Common myeloid progenitor, CD34-positive (primary cell): ENCODE measurements around the gene CYB561D2.

Experiments used
- CTCF ChIA-PET: fragments of 350-600 bp; sonication (Branson Sonifier 250); formaldehyde crosslinking; loops from one replicate; lab custom pipeline; 2021; ENCODE audit warnings: antibody characterized with exemption; lab: Charles Lee
- POLR2A ChIA-PET: fragments of 350-600 bp; sonication (Branson Sonifier 250); formaldehyde crosslinking; loops from one replicate; lab custom pipeline; 2021; ENCODE audit warnings: antibody characterized with exemption; lab: Charles Lee
- DNase-seq, 3 donors: peaks; one replicate each; pipeline versions ENCODE4 v3.0.0 to v3.0.0-alpha.2; 2013
- H3K27ac ChIP-seq, 2 experiments: 1 replicate in 1 of 2; 2 replicates in 1 of 2; pipeline ENCODE4 v1.7.0; 2013; ENCODE audit warnings: inconsistent platforms in 2 of 2, low read length in 2 of 2, mild to moderate bottlenecking in 2 of 2, low read depth in 1 of 2, moderate library complexity in 1 of 2; ENCODE audit not compliant: severe bottlenecking in 2 of 2, insufficient read depth in 1 of 2, poor library complexity in 1 of 2
- H3K27me3 ChIP-seq, 5 experiments: replicated peaks in 2 of 5; 1 replicate in 3 of 5; 2 replicates in 2 of 5; pipeline versions ENCODE4 v1.6.1 to v1.7.0; 2013; ENCODE audit warnings: low read length in 4 of 5, mild to moderate bottlenecking in 2 of 5, moderate library complexity in 2 of 5, inconsistent platforms in 1 of 5; ENCODE audit not compliant: insufficient read depth in 5 of 5, control insufficient read depth in 4 of 5
- H3K36me3 ChIP-seq, 4 experiments: 1 replicate in 2 of 4; 2 replicates in 2 of 4; pipeline versions ENCODE4 v1.6.1 to v1.7.0; 2013; ENCODE audit warnings: low read length in 3 of 4, control low read depth in 1 of 4, mild to moderate bottlenecking in 1 of 4; ENCODE audit not compliant: control insufficient read depth in 4 of 4, insufficient read depth in 4 of 4
- H3K4me1 ChIP-seq, 4 experiments: 1 replicate in 3 of 4; 2 replicates in 1 of 4; pipeline versions ENCODE4 v1.6.1 to v1.7.1; 2013; ENCODE audit warnings: low read length in 3 of 4, mild to moderate bottlenecking in 3 of 4, control low read depth in 1 of 4, inconsistent platforms in 1 of 4, moderate library complexity in 1 of 4; ENCODE audit not compliant: control insufficient read depth in 4 of 4, insufficient read depth in 4 of 4; ENCODE audit errors: control extremely low read depth in 1 of 4
- H3K4me3 ChIP-seq, 7 experiments: 1 replicate in 4 of 7; 2 replicates in 3 of 7; pipeline versions ENCODE4 v1.5.1 to v1.7.0; 2013; ENCODE audit warnings: mild to moderate bottlenecking in 7 of 7, low read length in 6 of 7, moderate library complexity in 6 of 7, inconsistent platforms in 2 of 7, low read depth in 2 of 7, control low read depth in 1 of 7; ENCODE audit not compliant: insufficient read depth in 4 of 7, control insufficient read depth in 1 of 7; ENCODE audit errors: extremely low read depth in 1 of 7
- H3K9me3 ChIP-seq, 5 experiments: 1 replicate in 4 of 5; 2 replicates in 1 of 5; pipeline versions ENCODE4 v1.6.1 to v1.7.1; 2013; ENCODE audit warnings: low read length in 4 of 5, mild to moderate bottlenecking in 2 of 5, inconsistent platforms in 1 of 5, low read depth in 1 of 5, moderate library complexity in 1 of 5; ENCODE audit not compliant: control insufficient read depth in 4 of 5, insufficient read depth in 2 of 5; ENCODE audit errors: control extremely low read depth in 1 of 5
- WGBS: methylation state at CpG from one replicate; pipeline ENCODE4 v1.1.5; 2013; ENCODE audit not compliant: insufficient coverage; 5-methylcytosine and 5-hydroxymethylcytosine counted together

CYB561D2 gene

GRCh38 chr3:50319181-50319893, 31.3 kb upstream of the CYB561D2 start:
- DNase-seq, result no peak
- 97% methylated on average over 14 of the region's 16 CpGs for WGBS
- Histone ChIP-seq H3K4me3 (peak overlapping the region in 1 of 7 experiments; percentile 6), H3K27me3 (no peaks in the 10 kb centered on the region), H3K4me1 (peaks cover 2 to 66% (median 54%) of the 10 kb centered on the region in 4 experiments), H3K9me3 (no peaks in the 10 kb centered on the region), H3K27ac (no peak overlapping the region), H3K36me3 (peaks cover 0 to 37% (median 11%) of the 10 kb centered on the region in 4 experiments)
- POLR2A ChIA-PET, result no interaction called here
- CTCF ChIA-PET, result interaction anchor here (1.1 to 11.6 kb wide), 9 partner anchors 9 to 73 kb away, joined by 3 to 105 read pairs (median 6); partner anchors contain the start of genes HYAL1, HYAL3, NAA80 and TUSC2

GRCh38 chr3:50319894-50320625, 30.6 kb upstream of the CYB561D2 start:
- H3K4me1 ChIP-seq, result peaks cover 2 to 67% (median 56%) of the 10 kb centered on the region in 4 experiments
- no peaks in the 10 kb centered on the region for H3K27me3 ChIP-seq
- H3K36me3 ChIP-seq, result peaks cover 0 to 38% (median 13%) of the 10 kb centered on the region in 4 experiments
- 96% methylated on average over 29 of the region's 29 CpGs for WGBS
- H3K4me3 ChIP-seq, result peak overlapping the region in 6 of 7 experiments; percentile 69 to 88 (median 84)
- DNase-seq, result no peak
- ChIA-PET CTCF (interaction anchor here (0.7 to 11.6 kb wide), 10 partner anchors 8 to 61 kb away, joined by 3 to 105 read pairs (median 5); partner anchors contain the start of genes HYAL1, HYAL3, NAA80 and NPRL2), POLR2A (interaction anchor here (0.6 kb wide), 1 partner anchor 14 kb away, joined by 3 read pairs; no protein-coding TSS in a partner anchor)
- H3K27ac ChIP-seq, result peak overlapping the region in 1 of 2 experiments; percentile 99
- H3K9me3 ChIP-seq, result no peaks in the 10 kb centered on the region

- Histone ChIP-seq H3K27ac (peak overlapping the region; percentile 98 to 99), H3K4me1 (peaks cover 2 to 75% (median 58%) of the 10 kb centered on the region in 4 experiments), H3K27me3 (no peaks in the 10 kb centered on the region), H3K4me3 (peak overlapping the region; percentile 69 to 88 (median 82)), H3K36me3 (peaks cover 0 to 42% (median 17%) of the 10 kb centered on the region in 4 experiments), H3K9me3 (no peaks in the 10 kb centered on the region)
- DNase-seq, result peak in 1 of 3 donors; percentile 69
- ChIA-PET POLR2A (interaction anchor here (0.5 to 0.8 kb wide), 5 partner anchors 11 to 28 kb away, joined by 3 to 6 read pairs (median 3); no protein-coding TSS in a partner anchor), CTCF (interaction anchor here (0.6 to 11.6 kb wide), 9 partner anchors 15 to 62 kb away, joined by 3 to 105 read pairs (median 5); partner anchors contain the start of genes HYAL1, HYAL3, LSMEM2 and NAA80)
- WGBS, result 0% methylated on average over 12 of the region's 45 CpGs
These were observed 29.8 kb upstream of the CYB561D2 start for GRCh38 chr3:50320853-50321335.

- ChIA-PET POLR2A (interaction anchor here (0.5 to 0.8 kb wide), 5 partner anchors 12 to 30 kb away, joined by 3 to 6 read pairs (median 3); no protein-coding TSS in a partner anchor), CTCF (interaction anchor here (0.6 to 11.6 kb wide), 7 partner anchors 15 to 47 kb away, joined by 3 to 105 read pairs (median 6); partner anchors contain the start of genes HYAL1, HYAL3, LSMEM2 and NAA80)
- peak; percentile 88 to 92 (median 90) for DNase-seq
- Histone ChIP-seq H3K4me3 (peak overlapping the region; percentile 69 to 88 (median 82)), H3K36me3 (peaks cover 0 to 42% (median 18%) of the 10 kb centered on the region in 4 experiments), H3K4me1 (peaks cover 2 to 80% (median 58%) of the 10 kb centered on the region in 4 experiments), H3K27ac (peak overlapping the region; percentile 98 to 99), H3K27me3 (no peaks in the 10 kb centered on the region), H3K9me3 (no peaks in the 10 kb centered on the region)
- 0% methylated on average over 40 of the region's 59 CpGs for WGBS
These were observed 29.1 kb upstream of the CYB561D2 start for GRCh38 chr3:50321336-50322114.

- WGBS, result 36% methylated on average over 14 of the region's 14 CpGs
- peak overlapping the region in 6 of 7 experiments; percentile 19 to 88 (median 84) for H3K4me3 ChIP-seq
- ChIA-PET CTCF (interaction anchor here (1.5 to 11.6 kb wide), 5 partner anchors 14 to 130 kb away, joined by 5 to 105 read pairs (median 11); partner anchors contain the start of genes GNAT1, HYAL1, HYAL3 and LSMEM2), POLR2A (interaction anchor here (0.6 kb wide), 1 partner anchor 31 kb away, joined by 3 read pairs; no protein-coding TSS in a partner anchor)
- H3K9me3 ChIP-seq, result no peaks in the 10 kb centered on the region
- no peak for DNase-seq
- H3K36me3 ChIP-seq, result peaks cover 0 to 38% (median 17%) of the 10 kb centered on the region in 4 experiments
- no peaks in the 10 kb centered on the region for H3K27me3 ChIP-seq
- H3K27ac ChIP-seq, result peak overlapping the region in 1 of 2 experiments; percentile 99
- H3K4me1 ChIP-seq, result peaks cover 2 to 83% (median 60%) of the 10 kb centered on the region in 4 experiments
These were observed 28.6 kb upstream of the CYB561D2 start for GRCh38 chr3:50322115-50322385.
